PC-3 (cell line): ENCODE data around the gene TRABD2B.

Experiments used
- CTCF ChIP-seq: fragments of 300-600 bp; sonication (generic); conservative IDR thresholded peaks from 2 replicates; pipeline ENCODE4 v1.5.1; 2017; ENCODE audit warnings: antibody characterized with exemption, low read depth, mild to moderate bottlenecking, low read length
- EZH2 ChIP-seq: fragments of 300-600 bp; sonication (generic); IDR thresholded peaks from one replicate; pipeline ENCODE4 v1.6.1; 2017; ENCODE audit warnings: antibody characterized with exemption, mild to moderate bottlenecking, low read length; ENCODE audit not compliant: unreplicated experiment
- EZH2phosphoT487 ChIP-seq: fragments of 300-600 bp; sonication (generic); IDR thresholded peaks from 2 replicates; pipeline ENCODE4 v1.6.1; 2018; ENCODE audit warnings: mild to moderate bottlenecking, antibody characterized with exemption, low read length, borderline replicate concordance

GRCh38 chr1:47769295-47769694 lies 227.9 kb downstream of the TRABD2B start:
- TF ChIP-seq CTCF (no peak), EZH2 (no peak), EZH2phosphoT487 (no peak)
